KOPT-K1 (cell line): ENCODE results near the gene SLC35A3.
"Not testable (repeated sequence)": the region's sequence is repeated elsewhere in the genome, so short reads cannot be mapped to it uniquely, and the experiment has no call there.

Experiments
- H3K27ac ChIP-seq: fragments of 200-600 bp; sonication (generic); 2 replicates; pipeline ENCODE4 v1.5.1; 2016; ENCODE audit warnings: antibody characterized with exemption, mild to moderate bottlenecking, low read depth, low read length; ENCODE audit not compliant: poor library complexity, severe bottlenecking
- H3K36me3 ChIP-seq: fragments of 200-600 bp; sonication (generic); 2 replicates; pipeline ENCODE4 v1.5.1; 2017; ENCODE audit warnings: antibody characterized with exemption, mild to moderate bottlenecking, low read length, moderate library complexity; ENCODE audit not compliant: insufficient read depth
- H3K9me3 ChIP-seq: fragments of 200-600 bp; sonication (generic); 2 replicates; pipeline ENCODE4 v1.5.1; 2017; ENCODE audit warnings: antibody characterized with exemption, low read length, mild to moderate bottlenecking; ENCODE audit not compliant: insufficient read depth, poor library complexity, severe bottlenecking

The SLC35A3 gene

DNA sequence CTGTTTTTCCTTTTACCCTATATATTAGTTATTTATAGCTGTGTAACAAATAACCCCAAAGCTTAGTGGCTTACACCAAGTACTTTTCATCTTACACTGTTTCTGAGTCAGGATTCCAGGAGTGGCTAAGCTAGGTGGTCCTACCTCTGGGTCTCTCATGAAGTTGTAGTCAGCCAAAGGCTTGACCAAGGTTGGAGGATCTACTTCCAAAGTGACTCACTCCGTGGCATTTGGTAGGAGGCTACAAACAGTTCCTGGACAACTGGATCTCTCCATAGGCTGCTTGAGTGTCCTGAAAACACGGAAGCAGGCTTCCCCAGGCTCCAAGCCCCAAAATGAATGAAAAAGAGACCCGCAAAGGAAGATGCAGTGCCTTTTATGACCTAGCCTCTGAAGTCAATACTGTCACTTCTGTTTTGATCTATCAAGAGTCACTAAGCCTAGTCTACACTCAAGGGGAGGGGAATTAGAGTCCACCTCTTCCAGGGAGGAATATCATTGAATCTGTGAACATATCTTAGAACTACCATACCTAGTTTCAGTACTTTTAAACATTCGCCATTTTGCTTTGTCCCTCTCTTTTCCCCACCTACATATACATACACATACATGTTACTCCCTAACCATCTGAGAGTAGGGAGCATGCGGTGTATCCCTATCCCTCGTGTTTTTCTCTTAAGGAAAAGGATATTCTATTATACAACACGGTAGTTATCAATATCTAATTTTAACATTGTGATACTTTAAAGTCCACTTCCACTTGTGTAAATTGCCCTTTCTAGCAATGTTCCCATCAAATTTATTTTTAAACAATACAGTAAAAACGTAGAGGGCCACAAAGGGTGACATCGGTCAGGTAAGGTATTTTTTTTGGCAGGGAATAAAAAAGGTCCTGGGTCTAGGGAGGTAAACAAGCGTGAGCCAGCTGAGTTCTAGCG, 67.2 kb downstream of the SLC35A3 start:
- Histone ChIP-seq H3K36me3 (no peaks in the 10 kb centered on the region; the same call in 1 of the 2 replicates), H3K27ac (peak overlapping the region; percentile 96), H3K9me3 (no peaks in the 10 kb centered on the region)

DNA sequence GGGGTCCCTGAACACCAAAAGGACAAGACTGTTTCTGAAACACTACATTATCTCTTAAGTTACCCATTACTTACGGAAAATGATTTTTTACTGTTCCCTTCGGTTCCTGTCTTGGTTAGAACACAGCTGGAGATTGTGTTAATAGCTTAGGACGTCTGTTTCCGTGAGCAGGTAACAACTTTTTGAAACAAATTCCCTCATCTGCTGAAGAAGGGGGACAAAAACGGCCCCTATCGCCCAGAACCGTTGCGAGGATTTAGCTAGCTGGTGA, 67.8 kb downstream of the SLC35A3 start:
- Histone ChIP-seq H3K36me3 (no peaks in the 10 kb centered on the region; the same call in 1 of the 2 replicates), H3K9me3 (no peaks in the 10 kb centered on the region), H3K27ac (peak overlapping the region; percentile 96)

DNA sequence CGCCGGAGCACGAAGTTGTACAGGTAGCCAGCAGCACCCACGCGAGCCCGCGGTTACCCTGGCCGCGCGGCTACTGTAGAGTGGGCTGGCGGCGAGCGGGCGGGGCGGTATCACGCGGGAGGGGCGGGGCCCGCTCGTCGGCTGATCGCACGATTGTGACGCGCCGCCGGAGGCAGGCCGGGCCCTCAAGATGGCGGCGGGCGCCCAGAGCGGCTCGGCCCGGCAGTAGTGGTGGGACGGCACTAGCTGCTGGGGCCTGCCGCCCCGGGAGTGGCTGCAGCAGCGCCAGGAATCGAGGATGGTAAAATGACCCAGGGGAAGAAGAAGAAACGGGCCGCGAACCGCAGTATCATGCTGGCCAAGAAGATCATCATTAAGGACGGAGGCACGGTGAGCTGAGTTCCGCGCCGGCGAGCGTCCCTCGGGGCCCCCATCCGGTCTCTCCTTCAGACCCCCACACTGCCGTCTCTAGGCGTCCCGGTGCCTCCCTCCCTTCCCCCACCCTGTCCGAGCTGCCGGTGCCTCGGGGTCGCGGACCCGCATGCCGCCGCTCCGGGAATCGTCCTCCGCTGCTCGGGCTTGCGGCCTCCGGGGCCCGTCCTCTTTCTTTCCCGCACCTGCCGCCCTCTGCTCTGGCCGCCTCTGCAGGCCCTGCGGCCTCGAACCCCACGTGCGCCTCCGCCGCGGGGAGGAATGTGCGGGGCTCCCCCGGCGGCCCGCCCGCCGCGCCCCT, 68.3 kb downstream of the SLC35A3 start:
- H3K27ac ChIP-seq, result peak overlapping the region; percentile 96
- peaks cover 3% of the 10 kb centered on the region; the same call in 1 of the 2 replicates for H3K36me3 ChIP-seq
- no peaks in the 10 kb centered on the region for H3K9me3 ChIP-seq

DNA sequence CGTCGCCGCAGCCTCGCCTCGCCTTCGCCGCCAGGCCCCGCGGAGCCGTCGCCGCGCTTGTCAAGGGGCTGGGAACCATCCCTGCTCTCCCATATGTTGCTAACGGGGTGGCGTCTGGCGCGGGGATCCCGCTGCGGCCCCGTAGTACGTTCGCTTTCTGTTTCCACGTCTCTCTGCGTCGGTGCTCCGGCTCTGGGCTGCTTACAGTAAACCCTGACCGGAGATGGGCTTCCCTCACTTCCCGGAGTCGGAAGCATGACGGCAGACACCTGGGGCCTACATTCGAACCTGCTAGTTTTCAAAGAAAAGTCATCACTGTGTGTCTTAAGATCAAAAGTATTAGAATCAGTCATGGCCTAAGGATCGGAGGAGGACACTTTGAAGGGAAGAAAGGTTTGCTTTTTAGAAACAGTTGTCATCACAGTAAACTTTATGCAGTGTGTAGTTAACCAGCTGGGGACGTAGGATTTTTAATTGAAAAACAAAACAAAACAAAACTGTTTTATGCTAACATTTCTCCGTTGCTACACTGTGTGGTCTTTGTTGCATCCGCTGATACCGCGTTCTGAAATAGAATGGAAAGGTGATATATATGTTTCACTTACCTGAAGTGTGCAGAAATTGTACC, 69.0 kb downstream of the SLC35A3 start:
- Histone ChIP-seq H3K27ac (peak overlapping the region; percentile 96), H3K9me3 (no peaks in the 10 kb centered on the region), H3K36me3 (peaks cover 7% of the 10 kb centered on the region)

- Histone ChIP-seq H3K9me3 (no peaks in the 10 kb centered on the region), H3K27ac (peak overlapping the region; percentile 96), H3K36me3 (peaks cover 15% of the 10 kb centered on the region)
These were observed 69.8 kb downstream of the SLC35A3 start for GRCh38 chr1:100039591-100039990.

DNA sequence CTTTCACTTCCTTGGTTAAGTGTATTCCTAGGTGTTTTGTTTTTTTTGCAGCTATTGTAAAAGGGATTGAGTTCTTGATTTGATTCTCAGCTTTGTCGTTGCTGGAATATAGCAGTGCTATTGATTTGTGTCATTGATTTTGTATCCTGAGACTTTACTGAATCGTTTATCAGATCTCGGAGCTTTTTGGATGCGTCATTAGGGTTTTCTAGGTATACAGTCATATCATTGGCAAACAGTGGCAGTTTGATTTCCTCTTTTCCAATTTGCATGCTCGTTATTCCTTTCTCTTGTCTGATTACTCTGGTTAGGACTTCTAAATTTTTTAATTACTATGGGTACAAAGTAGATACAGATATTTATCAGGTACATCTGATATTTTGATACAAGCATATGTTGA, 75.4 kb downstream of the SLC35A3 start:
- peaks cover 27% of the 10 kb centered on the region for H3K36me3 ChIP-seq
- no peaks in the 10 kb centered on the region for H3K9me3 ChIP-seq
- no peak overlapping the region for H3K27ac ChIP-seq

GRCh38 chr1:100047235-100047708, 77.5 kb downstream of the SLC35A3 start:
- not testable (repeated sequence) for H3K9me3 ChIP-seq, H3K27ac ChIP-seq
- peaks cover 48% of the 10 kb centered on the region for H3K36me3 ChIP-seq

DNA sequence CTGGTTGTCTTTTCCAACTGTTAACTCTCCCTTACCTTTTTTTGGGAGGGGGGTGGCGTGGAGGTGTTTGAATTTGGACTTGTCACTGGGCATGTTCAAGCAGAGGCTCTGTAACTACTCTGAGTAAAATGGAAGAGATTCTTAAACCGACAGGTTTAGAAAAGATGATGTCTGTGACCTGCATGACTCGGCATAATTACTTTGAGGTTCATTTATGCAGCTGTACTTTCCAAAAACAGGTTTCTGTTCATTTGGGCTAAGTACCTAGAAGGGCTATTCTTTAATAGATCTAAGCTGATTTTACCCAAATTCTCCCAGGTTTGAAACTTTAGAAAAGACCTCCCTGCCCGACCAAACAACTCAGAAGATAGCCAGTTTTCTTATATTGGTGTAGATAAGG, 80.3 kb downstream of the SLC35A3 start:
- Histone ChIP-seq H3K27ac (peak overlapping the region; percentile 32), H3K36me3 (peaks cover 42% of the 10 kb centered on the region), H3K9me3 (no peaks in the 10 kb centered on the region)

- Histone ChIP-seq H3K9me3 (no peaks in the 10 kb centered on the region), H3K27ac (no peak overlapping the region), H3K36me3 (peaks cover 47% of the 10 kb centered on the region)
These were observed 81.6 kb downstream of the SLC35A3 start for GRCh38 chr1:100051401-100051800.

DNA sequence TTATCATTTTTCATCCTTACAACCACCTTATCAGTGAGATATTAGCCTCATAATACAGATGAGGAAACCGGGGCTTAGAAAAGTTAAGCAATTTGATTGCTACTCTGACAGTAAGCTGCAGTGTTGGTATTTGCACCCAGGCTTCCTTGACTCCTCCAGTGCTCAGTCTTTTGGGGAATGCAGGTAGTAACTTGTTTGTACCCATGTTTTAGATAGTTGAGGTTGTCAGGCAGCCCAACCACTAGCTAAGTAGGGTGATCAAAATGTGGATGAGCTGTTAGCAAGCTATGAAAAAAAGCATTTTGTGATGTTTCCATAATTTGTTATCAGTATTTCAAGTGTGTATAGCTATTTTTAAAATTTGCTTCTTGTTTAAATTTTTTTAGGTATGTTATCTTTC, 82.1 kb downstream of the SLC35A3 start:
- H3K27ac ChIP-seq, result no peak overlapping the region
- H3K36me3 ChIP-seq, result peaks cover 52% of the 10 kb centered on the region
- H3K9me3 ChIP-seq, result no peaks in the 10 kb centered on the region

GRCh38 chr1:100053119-100053518, 83.3 kb downstream of the SLC35A3 start:
- Histone ChIP-seq H3K27ac (no peak overlapping the region), H3K9me3 (no peaks in the 10 kb centered on the region), H3K36me3 (peaks cover 64% of the 10 kb centered on the region)

GRCh38 chr1:100053727-100054126, 83.9 kb downstream of the SLC35A3 start:
- no peaks in the 10 kb centered on the region for H3K9me3 ChIP-seq
- H3K27ac ChIP-seq, result no peak overlapping the region
- H3K36me3 ChIP-seq, result peaks cover 70% of the 10 kb centered on the region

DNA sequence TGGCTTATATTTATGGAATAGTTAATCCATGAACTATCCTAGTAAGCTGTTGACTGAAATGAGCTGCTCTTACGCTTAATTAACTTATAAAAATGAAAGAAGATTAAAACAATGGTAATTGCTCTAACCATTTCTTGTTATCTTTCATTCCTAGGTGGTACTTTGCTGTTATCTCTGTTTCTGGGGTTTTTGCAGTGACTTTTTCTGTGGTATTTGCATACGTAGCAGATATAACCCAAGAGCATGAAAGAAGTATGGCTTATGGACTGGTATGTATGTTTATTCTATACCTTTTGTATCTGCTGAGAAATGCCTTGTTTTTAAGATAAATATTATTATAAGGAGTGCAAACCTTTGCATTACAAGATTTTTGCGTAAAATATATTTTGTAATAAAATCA, 91.9 kb downstream of the SLC35A3 start:
- peaks cover 99% of the 10 kb centered on the region for H3K36me3 ChIP-seq
- H3K9me3 ChIP-seq, result no peaks in the 10 kb centered on the region
- H3K27ac ChIP-seq, result no peak overlapping the region

GRCh38 chr1:100065183-100065968, 95.6 kb downstream of the SLC35A3 start:
- Histone ChIP-seq H3K36me3 (peaks cover 98% of the 10 kb centered on the region), H3K27ac (peak overlapping the region; percentile 21), H3K9me3 (no peaks in the 10 kb centered on the region)

- Histone ChIP-seq H3K27ac (peak overlapping the region; percentile 21), H3K36me3 (peaks cover 98% of the 10 kb centered on the region), H3K9me3 (no peaks in the 10 kb centered on the region)
These were observed 96.1 kb downstream of the SLC35A3 start for GRCh38 chr1:100065969-100066227.
